HL-60 (cell line): ENCODE data around the gene SNX30.

Experiments used
- DNase-seq, 2 experiments: peaks; one replicate each; pipeline ENCODE4 v3.0.0-alpha.2; 2010 to 2020; ENCODE audit warnings: low read depth in 1 of 2, low spot score in 1 of 2
- H3K27ac ChIP-seq: fragments of 250-450 bp; sonication (Bioruptor Pico); replicated peaks from 2 replicates; pipeline ENCODE4 v1.5.1; 2020; ENCODE audit warnings: mild to moderate bottlenecking, moderate library complexity
- H3K27me3 ChIP-seq: fragments of 250-450 bp; sonication (Bioruptor Pico); 2 replicates; pipeline ENCODE4 v1.5.1; 2021; ENCODE audit warnings: mild to moderate bottlenecking, moderate library complexity; ENCODE audit not compliant: insufficient read depth, poor library complexity, severe bottlenecking
- H3K4me3 ChIP-seq: replicated peaks from 2 replicates; pipeline ENCODE4 v1.5.1; 2011; ENCODE audit warnings: mild to moderate bottlenecking, control low read depth, low read length; ENCODE audit not compliant: insufficient read depth
- CTCF ChIP-seq: IDR thresholded peaks from one replicate; pipeline ENCODE4 v1.5.1; 2011; ENCODE audit warnings: low read length, control low read depth, inconsistent platforms; ENCODE audit not compliant: insufficient read depth
- GABPA ChIP-seq: IDR thresholded peaks from 2 replicates; pipeline ENCODE4 v1.6.1; 2012; ENCODE audit warnings: low read depth
- POLR2AphosphoS5 ChIP-seq: IDR thresholded peaks from 2 replicates; pipeline ENCODE4 v1.6.1; 2012; ENCODE audit warnings: low read depth
- REST ChIP-seq: IDR thresholded peaks from 2 replicates; pipeline ENCODE4 v1.6.1; 2012; ENCODE audit warnings: low read depth; ENCODE audit not compliant: insufficient replicate concordance
- SPI1 ChIP-seq: IDR thresholded peaks from 2 replicates; pipeline ENCODE4 v1.6.1; 2012; ENCODE audit warnings: low read depth, mild to moderate bottlenecking, borderline replicate concordance

SNX30 gene

GRCh38 chr9:112864982-112865381 is 114.4 kb downstream of the SNX30 start:
- H3K27me3 ChIP-seq, result no peaks in the 10 kb centered on the region
- peak overlapping the region; percentile 77 for H3K27ac ChIP-seq
- DNase-seq, result no peak
- no peak overlapping the region for H3K4me3 ChIP-seq
- no peak for TF ChIP-seq POLR2AphosphoS5
- no peak for TF ChIP-seq SPI1
- no peak for TF ChIP-seq GABPA
- TF ChIP-seq CTCF, result no peak
- no peak for TF ChIP-seq REST

- TF ChIP-seq CTCF (no peak), POLR2AphosphoS5 (no peak), REST (no peak), GABPA (no peak), SPI1 (no peak)
- H3K27me3 ChIP-seq, result no peaks in the 10 kb centered on the region
- H3K27ac ChIP-seq, result no peak overlapping the region
- no peak for DNase-seq
- H3K4me3 ChIP-seq, result no peak overlapping the region
These were observed 116.2 kb downstream of the SNX30 start for GRCh38 chr9:112866662-112867274.

GRCh38 chr9:112867275-112867991 is 116.9 kb downstream of the SNX30 start:
- H3K27me3 ChIP-seq, result no peaks in the 10 kb centered on the region
- no peak for DNase-seq
- no peak overlapping the region for H3K27ac ChIP-seq
- no peak overlapping the region for H3K4me3 ChIP-seq
- TF ChIP-seq CTCF, result no peak
